ENCODE data around the gene LRRC2.

LRRC2 gene, protein sequence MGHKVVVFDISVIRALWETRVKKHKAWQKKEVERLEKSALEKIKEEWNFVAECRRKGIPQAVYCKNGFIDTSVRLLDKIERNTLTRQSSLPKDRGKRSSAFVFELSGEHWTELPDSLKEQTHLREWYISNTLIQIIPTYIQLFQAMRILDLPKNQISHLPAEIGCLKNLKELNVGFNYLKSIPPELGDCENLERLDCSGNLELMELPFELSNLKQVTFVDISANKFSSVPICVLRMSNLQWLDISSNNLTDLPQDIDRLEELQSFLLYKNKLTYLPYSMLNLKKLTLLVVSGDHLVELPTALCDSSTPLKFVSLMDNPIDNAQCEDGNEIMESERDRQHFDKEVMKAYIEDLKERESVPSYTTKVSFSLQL
- long read RNA-seq = 0 reads

DNA sequence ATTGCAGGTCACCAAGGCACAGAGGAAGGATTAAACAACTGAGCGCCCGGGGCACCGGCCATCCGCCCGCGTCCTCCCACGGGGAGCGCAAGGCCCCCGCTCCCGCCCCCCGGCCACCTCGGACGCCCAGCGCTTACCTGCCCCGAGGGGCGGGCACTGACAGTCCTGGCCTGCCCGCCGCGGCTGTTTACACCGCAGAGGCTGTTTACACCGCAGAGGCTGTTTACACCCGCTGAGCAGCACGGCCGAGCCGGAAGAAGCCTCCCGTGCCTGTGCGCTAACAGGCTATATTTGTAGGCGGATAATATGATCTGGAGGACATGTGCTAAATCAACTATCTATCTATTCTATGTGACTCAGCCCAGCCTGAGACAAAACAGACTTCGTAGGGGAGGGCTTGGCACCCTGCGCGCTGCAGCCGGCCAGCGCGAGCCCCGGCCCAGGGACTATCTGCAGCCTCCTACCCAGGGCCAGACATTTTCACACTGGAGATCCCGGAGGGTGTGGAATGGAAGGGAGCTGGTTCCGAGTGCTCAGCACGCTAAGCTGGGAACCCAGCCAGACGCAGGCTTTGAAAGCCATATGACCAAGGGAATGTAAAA lies at the start of gene LRRC2:
Gene LRRC2, minus strand, starts transcription at position 263 of the 602 bp plus-strand sequence. CDS start 14,711 bp downstream, outside the sequence.
- DNase-seq (ENCODE audit: low read depth in 1 of 2, low spot score in 1 of 2) = no peak
- TF ChIP-seq GABPA (IDR thresholded peaks at IDR 0.05; ENCODE audit: low read depth) (no peak), REST (IDR thresholded peaks at IDR 0.05; ENCODE audit: insufficient replicate concordance, low read depth) (no peak), POLR2AphosphoS5 (IDR thresholded peaks at IDR 0.05; ENCODE audit: low read depth) (no peak), SPI1 (IDR thresholded peaks at IDR 0.05; ENCODE audit: borderline replicate concordance, low read depth) (no peak)
- TF ChIP-seq, protein P1, sequence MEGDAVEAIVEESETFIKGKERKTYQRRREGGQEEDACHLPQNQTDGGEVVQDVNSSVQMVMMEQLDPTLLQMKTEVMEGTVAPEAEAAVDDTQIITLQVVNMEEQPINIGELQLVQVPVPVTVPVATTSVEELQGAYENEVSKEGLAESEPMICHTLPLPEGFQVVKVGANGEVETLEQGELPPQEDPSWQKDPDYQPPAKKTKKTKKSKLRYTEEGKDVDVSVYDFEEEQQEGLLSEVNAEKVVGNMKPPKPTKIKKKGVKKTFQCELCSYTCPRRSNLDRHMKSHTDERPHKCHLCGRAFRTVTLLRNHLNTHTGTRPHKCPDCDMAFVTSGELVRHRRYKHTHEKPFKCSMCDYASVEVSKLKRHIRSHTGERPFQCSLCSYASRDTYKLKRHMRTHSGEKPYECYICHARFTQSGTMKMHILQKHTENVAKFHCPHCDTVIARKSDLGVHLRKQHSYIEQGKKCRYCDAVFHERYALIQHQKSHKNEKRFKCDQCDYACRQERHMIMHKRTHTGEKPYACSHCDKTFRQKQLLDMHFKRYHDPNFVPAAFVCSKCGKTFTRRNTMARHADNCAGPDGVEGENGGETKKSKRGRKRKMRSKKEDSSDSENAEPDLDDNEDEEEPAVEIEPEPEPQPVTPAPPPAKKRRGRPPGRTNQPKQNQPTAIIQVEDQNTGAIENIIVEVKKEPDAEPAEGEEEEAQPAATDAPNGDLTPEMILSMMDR (IDR thresholded peaks at IDR 0.05; ENCODE audit: insufficient read depth, low read length) = no peak
- H3K4me3 ChIP-seq (replicated peaks; ENCODE audit: insufficient read depth, low read length) = peak within 1 kb of the TSS; percentile 27
- no peak within 1 kb of the TSS for H3K27ac ChIP-seq (replicated peaks)
- H3K27me3 ChIP-seq (ENCODE audit: insufficient read depth, poor library complexity, severe bottlenecking) = peaks cover 18% of the 10 kb centered on the region

DNA sequence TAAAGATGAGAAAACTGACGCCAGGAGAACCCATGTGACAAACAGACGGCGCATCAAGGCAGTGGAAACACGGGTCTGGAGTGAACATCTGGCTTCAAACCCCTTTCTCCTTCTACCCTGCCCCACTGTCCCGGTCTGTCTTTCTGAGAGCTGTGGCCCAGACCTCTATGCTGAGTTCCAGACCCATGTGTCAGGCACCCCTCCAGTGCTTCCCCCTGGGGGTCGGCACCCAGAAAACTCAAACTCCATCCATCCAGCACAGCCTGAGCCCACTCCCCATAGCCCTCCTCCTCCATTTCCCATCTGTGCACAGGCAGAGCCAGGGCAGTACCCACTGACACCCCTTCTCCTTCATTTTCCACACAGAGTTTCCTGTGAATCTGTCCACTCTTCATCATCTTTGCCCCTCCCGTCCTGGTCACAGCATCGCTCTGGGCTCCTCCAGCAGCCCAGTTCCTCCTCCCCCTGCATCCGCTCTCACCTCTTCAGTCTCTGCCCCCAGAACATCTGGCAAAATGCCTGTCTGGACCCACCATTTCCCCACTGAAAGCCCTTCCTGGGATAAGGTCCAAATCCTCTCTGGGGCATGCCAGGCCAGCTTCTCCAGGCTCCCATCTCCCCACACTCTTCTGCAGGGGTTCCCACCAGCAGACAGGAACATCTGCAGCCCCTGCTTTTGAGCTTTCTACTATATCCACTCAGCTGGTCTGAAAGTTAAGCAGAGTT lies 49.1 kb upstream of the LRRC2 start:
- TF ChIP-seq, protein P1 (IDR thresholded peaks at IDR 0.05; ENCODE audit: insufficient read depth, low read length) = no peak
- TF ChIP-seq GABPA (IDR thresholded peaks at IDR 0.05; ENCODE audit: low read depth) (no peak), POLR2AphosphoS5 (IDR thresholded peaks at IDR 0.05; ENCODE audit: low read depth) (no peak), SPI1 (IDR thresholded peaks at IDR 0.05; ENCODE audit: borderline replicate concordance, low read depth) (no peak)
- no peak for DNase-seq (ENCODE audit: low read depth in 1 of 2, low spot score in 1 of 2)
- Histone ChIP-seq H3K27me3 (ENCODE audit: insufficient read depth, poor library complexity, severe bottlenecking) (peaks cover 7% of the 10 kb centered on the region), H3K27ac (replicated peaks) (no peak overlapping the region), H3K4me3 (replicated peaks; ENCODE audit: insufficient read depth, low read length) (no peak overlapping the region)

DNA sequence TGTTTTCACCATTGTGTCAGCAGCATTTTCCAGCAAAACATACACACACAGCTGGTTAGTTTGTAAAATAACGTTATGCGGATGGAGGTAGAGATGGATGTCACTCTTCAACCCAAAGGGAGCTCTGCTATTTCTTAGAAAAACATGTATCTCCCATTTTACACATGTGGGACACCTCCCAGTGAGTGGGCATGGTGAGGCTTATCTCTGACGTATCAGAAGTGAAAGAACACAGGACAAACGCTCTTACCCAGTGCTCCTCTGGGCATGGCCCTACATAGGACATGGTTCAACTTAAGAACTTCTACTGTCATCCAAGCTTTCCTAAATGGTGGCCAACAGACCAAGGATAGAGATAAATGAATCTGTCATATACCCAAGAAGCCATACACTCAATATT lies 48.3 kb upstream of the LRRC2 start:
- Histone ChIP-seq H3K27me3 (ENCODE audit: insufficient read depth, poor library complexity, severe bottlenecking) (peaks cover 7% of the 10 kb centered on the region), H3K4me3 (replicated peaks; ENCODE audit: insufficient read depth, low read length) (no peak overlapping the region), H3K27ac (replicated peaks) (no peak overlapping the region)
- no peak for DNase-seq (ENCODE audit: low read depth in 1 of 2, low spot score in 1 of 2)
- TF ChIP-seq, protein P1 (IDR thresholded peaks at IDR 0.05; ENCODE audit: insufficient read depth, low read length) = no peak
- TF ChIP-seq POLR2AphosphoS5 (IDR thresholded peaks at IDR 0.05; ENCODE audit: low read depth) (no peak), GABPA (IDR thresholded peaks at IDR 0.05; ENCODE audit: low read depth) (no peak), SPI1 (IDR thresholded peaks at IDR 0.05; ENCODE audit: borderline replicate concordance, low read depth) (no peak), REST (IDR thresholded peaks at IDR 0.05; ENCODE audit: insufficient replicate concordance, low read depth) (no peak)

Measured in HL-60 (cell line).